Measurements from ENCODE around the gene NOS1. TPM values are rescaled to one million over a fixed set of nuclear protein-coding genes. Genes with fewer than 3 reads are reported as not detected.

The NOS1 gene
- total RNA-seq, 1 donor from 2014 or later = 9.6 TPM

GRCh38 chr12:117240081-117240755 lies 121.2 kb downstream of the NOS1 start:
- Histone ChIP-seq H3K9me3 (no peaks in the 10 kb centered on the region), H3K27me3 (no peaks in the 10 kb centered on the region), H3K4me3 (no peak overlapping the region), H3K27ac (no peak overlapping the region), H3K4me1 (no peaks in the 10 kb centered on the region), H3K36me3 (no peaks in the 10 kb centered on the region)
- DNase-seq (ENCODE audit: extremely low spot score in 2 of 2) = no peak
- TF ChIP-seq POLR2A (IDR thresholded peaks at IDR 0.05) (no peak), CTCF (IDR thresholded peaks at IDR 0.05) (no peak), POLR2AphosphoS5 (IDR thresholded peaks at IDR 0.05; ENCODE audit: insufficient read depth in 1 of 2, low read depth in 1 of 2) (no peak)
- intact Hi-C loops (cut with DNase I) = no loop called here

GRCh38 chr12:117236456-117237001 lies 124.9 kb downstream of the NOS1 start:
- DNase-seq (ENCODE audit: extremely low spot score in 2 of 2) = no peak
- TF ChIP-seq POLR2AphosphoS5 (IDR thresholded peaks at IDR 0.05; ENCODE audit: insufficient read depth in 1 of 2, low read depth in 1 of 2) (no peak), CTCF (IDR thresholded peaks at IDR 0.05) (peak in 2 of 3 experiments; percentile 33 to 42), POLR2A (IDR thresholded peaks at IDR 0.05) (no peak)
- H3K36me3 ChIP-seq = no peaks in the 10 kb centered on the region
- no peaks in the 10 kb centered on the region for H3K4me1 ChIP-seq
- no peaks in the 10 kb centered on the region for H3K9me3 ChIP-seq
- H3K27ac ChIP-seq = no peak overlapping the region
- intact Hi-C loops (cut with DNase I) = no loop called here
- no peak overlapping the region for H3K4me3 ChIP-seq
- no peaks in the 10 kb centered on the region for H3K27me3 ChIP-seq

- Histone ChIP-seq H3K27ac (no peak overlapping the region), H3K9me3 (no peaks in the 10 kb centered on the region), H3K4me1 (no peaks in the 10 kb centered on the region), H3K27me3 (no peaks in the 10 kb centered on the region), H3K36me3 (no peaks in the 10 kb centered on the region), H3K4me3 (no peak overlapping the region)
- TF ChIP-seq POLR2AphosphoS5 (IDR thresholded peaks at IDR 0.05; ENCODE audit: insufficient read depth in 1 of 2, low read depth in 1 of 2) (no peak), CTCF (IDR thresholded peaks at IDR 0.05) (no peak), POLR2A (IDR thresholded peaks at IDR 0.05) (no peak)
- intact Hi-C loops (cut with DNase I) = no loop called here
- DNase-seq (ENCODE audit: extremely low spot score in 2 of 2) = no peak
Measured at GRCh38 chr12:117235261-117235660, 126.2 kb downstream of the NOS1 start.

GRCh38 chr12:117234441-117234840 lies 127.0 kb downstream of the NOS1 start:
- no peak overlapping the region for H3K27ac ChIP-seq
- no peaks in the 10 kb centered on the region for H3K36me3 ChIP-seq
- DNase-seq (ENCODE audit: extremely low spot score in 2 of 2) = no peak
- H3K9me3 ChIP-seq = no peaks in the 10 kb centered on the region
- H3K4me3 ChIP-seq = no peak overlapping the region
- no peaks in the 10 kb centered on the region for H3K27me3 ChIP-seq
- no peaks in the 10 kb centered on the region for H3K4me1 ChIP-seq
- no peak for TF ChIP-seq POLR2AphosphoS5 (IDR thresholded peaks at IDR 0.05; ENCODE audit: insufficient read depth in 1 of 2, low read depth in 1 of 2)
- no peak for TF ChIP-seq POLR2A (IDR thresholded peaks at IDR 0.05)
- no peak for TF ChIP-seq CTCF (IDR thresholded peaks at IDR 0.05)
- intact Hi-C loops (cut with DNase I) = no loop called here

- Histone ChIP-seq H3K4me1 (no peaks in the 10 kb centered on the region), H3K27me3 (no peaks in the 10 kb centered on the region), H3K36me3 (no peaks in the 10 kb centered on the region), H3K27ac (no peak overlapping the region), H3K9me3 (no peaks in the 10 kb centered on the region), H3K4me3 (no peak overlapping the region)
- no peak for TF ChIP-seq POLR2AphosphoS5 (IDR thresholded peaks at IDR 0.05; ENCODE audit: insufficient read depth in 1 of 2, low read depth in 1 of 2)
- intact Hi-C loops (cut with DNase I) = no loop called here
- no peak for DNase-seq (ENCODE audit: extremely low spot score in 2 of 2)
Measured at GRCh38 chr12:117231750-117232149, 129.7 kb downstream of the NOS1 start.
